GM12878 (cell line): ENCODE results near the gene CYB5D1. TPM values are rescaled to one million over a fixed set of nuclear protein-coding genes. Genes with fewer than 3 reads are reported as not detected.
A peak's percentile ranks its signal among the peaks of the same experiment; 100 is the strongest.

Experiments used
- ATAC-seq: fragments of 200-7000 bp; cut with Tn5 transposase; 3 replicates; pipeline ENCODE4 v1.9.1; 2020; ENCODE audit warnings: mild to moderate bottlenecking, moderate library complexity
- BruUV-seq: library from RNA; stranded (reverse); fragments of 400-500 nt; replicated peaks from 2 replicates; lab custom pipeline; 2021; lab: Mats Ljungman, UMichigan
- CTCF ChIA-PET: fragments of 300-600 bp; sonication (Branson Sonifier 250); formaldehyde crosslinking; extraction: SDS; loops from one replicate; lab custom pipeline; 2021; ENCODE audit warnings: inconsistent platforms; lab: Yijun Ruan, JAX
- POLR2A ChIA-PET: fragments of 350-600 bp; formaldehyde crosslinking; extraction: SDS; loops from one replicate; lab custom pipeline; 2021; ENCODE audit warnings: inconsistent platforms; lab: Charles Lee
- RAD21 ChIA-PET: fragments of 300-600 bp; sonication (Branson Sonifier 250); formaldehyde crosslinking; loops from one replicate; lab custom pipeline; 2023; ENCODE audit warnings: antibody characterized with exemption; ENCODE audit not compliant: unreplicated experiment; lab: Charles Lee
- SMC1A ChIA-PET: fragments of 300-600 bp; sonication (Branson Sonifier 250); formaldehyde crosslinking; loops from one replicate; lab custom pipeline; 2023; ENCODE audit not compliant: unreplicated experiment, uncharacterized antibody; lab: Charles Lee
- DNase-seq: peaks from one replicate; pipeline ENCODE4 v3.0.0-alpha.2; 2011; ENCODE audit warnings: low read depth, low spot score
- FAIRE-seq: peaks from 3 replicates; lab custom pipeline; 2011; peaks lifted over from hg19 to GRCh38; lab: Jason Lieb, UNC
- H2AFZ ChIP-seq: 2 replicates; pipeline ENCODE4 v1.6.0; 2011; ENCODE audit warnings: low read depth, low read length, control low read depth; ENCODE audit not compliant: control insufficient read depth
- H3K27ac ChIP-seq: 2 replicates; pipeline ENCODE4 v1.5.1; 2011; ENCODE audit warnings: control low read depth; ENCODE audit not compliant: control insufficient read depth, insufficient read depth
- H3K27me3 ChIP-seq, 2 experiments: replicated peaks in 1 of 2; 2 replicates each; pipeline versions ENCODE4 v1.6.0 to v1.6.1; 2011; ENCODE audit warnings: low read length in 1 of 2; ENCODE audit not compliant: control insufficient read depth in 2 of 2, insufficient read depth in 2 of 2
- H3K36me3 ChIP-seq, 2 experiments: 2 replicates each; pipeline ENCODE4 v1.5.1; 2011; ENCODE audit warnings: low read length in 1 of 2; ENCODE audit not compliant: control insufficient read depth in 2 of 2, insufficient read depth in 2 of 2
- H3K4me1 ChIP-seq: 2 replicates; pipeline ENCODE4 v1.6.1; 2011; ENCODE audit warnings: mild to moderate bottlenecking, low read length, moderate library complexity, mixed read lengths; ENCODE audit not compliant: control insufficient read depth, insufficient read depth
- H3K4me2 ChIP-seq: 2 replicates; pipeline ENCODE4 v1.6.0; 2011; ENCODE audit warnings: control low read depth; ENCODE audit not compliant: control insufficient read depth, insufficient read depth
- H3K4me3 ChIP-seq: fragments of 200-600 bp; sonication (generic); 2 replicates; pipeline ENCODE4 v1.5.1; 2016
- H3K79me2 ChIP-seq: 2 replicates; pipeline ENCODE4 v1.6.0; 2011; ENCODE audit warnings: low read length; ENCODE audit not compliant: control insufficient read depth, insufficient read depth
- H3K9ac ChIP-seq: 2 replicates; pipeline ENCODE4 v1.8.0; 2011; ENCODE audit warnings: low read length, control low read depth, mixed read lengths; ENCODE audit not compliant: control insufficient read depth, insufficient read depth
- H3K9me3 ChIP-seq: replicated peaks from 3 replicates; pipeline ENCODE4 v1.5.1; 2011; ENCODE audit warnings: mild to moderate bottlenecking, low read length; ENCODE audit not compliant: control insufficient read depth, insufficient read depth
- H4K20me1 ChIP-seq: 2 replicates; pipeline ENCODE4 v1.6.0; 2011; ENCODE audit not compliant: control insufficient read depth, insufficient read depth
- BMI1 ChIP-seq: fragments of 450-650 bp; IDR thresholded peaks from 2 replicates; pipeline ENCODE4 v1.6.1; 2016; ENCODE audit warnings: mild to moderate bottlenecking, moderate library complexity, borderline replicate concordance
- CBX3 ChIP-seq: fragments of 200-600 bp; sonication (generic); IDR thresholded peaks from 2 replicates; pipeline ENCODE4 v1.6.1; 2016; ENCODE audit warnings: low read depth, borderline replicate concordance
- HDAC2 ChIP-seq: fragments of 200-600 bp; sonication (generic); IDR thresholded peaks from 2 replicates; pipeline ENCODE4 v1.6.1; 2017
- IKZF2 ChIP-seq, 2 experiments: fragments of 450-650 bp; IDR thresholded peaks; 2 replicates each; pipeline ENCODE4 v1.6.1; 2017; ENCODE audit warnings: mild to moderate bottlenecking in 2 of 2, moderate library complexity in 2 of 2
- NFYB ChIP-seq: IDR thresholded peaks from 2 replicates; pipeline ENCODE4 v1.6.1; 2011; ENCODE audit warnings: low read depth, mild to moderate bottlenecking, low read length, improper control_type of control experiment, moderate library complexity; ENCODE audit not compliant: insufficient read depth
- RAD21 ChIP-seq: IDR thresholded peaks from 2 replicates; pipeline ENCODE4 v1.6.1; 2011; ENCODE audit warnings: mild to moderate bottlenecking, low read depth, low read length, moderate library complexity; ENCODE audit not compliant: insufficient read depth
- WGBS: methylation state at CpG from one replicate; pipeline ENCODE4 v1.1.6; 2016; ENCODE audit warnings: low lambda C conversion rate; ENCODE audit not compliant: insufficient replicate concordance, insufficient coverage; ENCODE audit errors: missing lambda C conversion rate; 5-methylcytosine and 5-hydroxymethylcytosine counted together
- in situ Hi-C: fragments of 300-500 bp; cut with MboI; formaldehyde crosslinking; loops from 9 replicates; pipeline ENCODE4 v1.14.3; 2018; ENCODE audit warnings: mixed read lengths
- intact Hi-C: fragments of 100-400 bp; cut with micrococcal nuclease; formaldehyde crosslinking; loops from one replicate; pipeline ENCODE4 v1.14.2; 2022; ENCODE audit not compliant: unreplicated experiment
- polyA plus RNA-seq, 11 experiments: library from polyadenylated mRNA; depleted of rRNA in 4 of 11; unstranded in 6 of 11; stranded (reverse) in 5 of 11; fragments of >200 nt; fragmentation: Nextera tagmentation in 4 of 11; fragmentation: Illumina TruSeq in 1 of 11; extraction: Ambion mirVana in 4 of 11; extraction: Trizol in 1 of 11; gene quantifications; 1 replicate in 1 of 11; 2 replicates in 10 of 11; pipeline versions ENCODE4 v1.2.1 to v1.2.3, GENCODE V29; 2011 to 2016; ENCODE audit warnings: inconsistent platforms in 2 of 11, missing spikeins in 2 of 11, low read depth in 1 of 11
- total RNA-seq, 4 experiments: library from RNA; depleted of rRNA in 3 of 4; stranded (reverse); fragments of >200 nt in 3 of 4; fragmentation: Illumina TruSeq in 1 of 4; extraction: Trizol in 1 of 4; gene quantifications; 2 replicates each; pipeline versions ENCODE4 v1.2.1 to v1.2.3, GENCODE V29; 2013 to 2021
- TF ChIP-seq, protein P1 (sequence below): fragments of 450-650 bp; IDR thresholded peaks from 2 replicates; pipeline ENCODE4 v1.6.1; 2016; ENCODE audit warnings: mild to moderate bottlenecking
- TF ChIP-seq, protein P2 (sequence below): IDR thresholded peaks from 2 replicates; pipeline ENCODE4 v1.6.1; 2012; ENCODE audit warnings: mild to moderate bottlenecking, low read depth, low read length
- TF ChIP-seq, protein P3 (sequence below): IDR thresholded peaks from 2 replicates; pipeline ENCODE4 v1.6.1; 2012; ENCODE audit warnings: low read length, inconsistent platforms
- TF ChIP-seq, protein P4 (sequence below): fragments of 450-650 bp; formaldehyde crosslinking; IDR thresholded peaks from 2 replicates; pipeline ENCODE4 v1.5.0; 2022; ENCODE audit warnings: mild to moderate bottlenecking, missing genetic modification characterization

CYB5D1 gene
- total and polyA plus RNA-seq, 10 of the 15 experiments (the other 5 are each of a cell fraction or from before 2014, with no cell fraction given), result 1.6 to 8.7 (median 6.4) TPM

DNA sequence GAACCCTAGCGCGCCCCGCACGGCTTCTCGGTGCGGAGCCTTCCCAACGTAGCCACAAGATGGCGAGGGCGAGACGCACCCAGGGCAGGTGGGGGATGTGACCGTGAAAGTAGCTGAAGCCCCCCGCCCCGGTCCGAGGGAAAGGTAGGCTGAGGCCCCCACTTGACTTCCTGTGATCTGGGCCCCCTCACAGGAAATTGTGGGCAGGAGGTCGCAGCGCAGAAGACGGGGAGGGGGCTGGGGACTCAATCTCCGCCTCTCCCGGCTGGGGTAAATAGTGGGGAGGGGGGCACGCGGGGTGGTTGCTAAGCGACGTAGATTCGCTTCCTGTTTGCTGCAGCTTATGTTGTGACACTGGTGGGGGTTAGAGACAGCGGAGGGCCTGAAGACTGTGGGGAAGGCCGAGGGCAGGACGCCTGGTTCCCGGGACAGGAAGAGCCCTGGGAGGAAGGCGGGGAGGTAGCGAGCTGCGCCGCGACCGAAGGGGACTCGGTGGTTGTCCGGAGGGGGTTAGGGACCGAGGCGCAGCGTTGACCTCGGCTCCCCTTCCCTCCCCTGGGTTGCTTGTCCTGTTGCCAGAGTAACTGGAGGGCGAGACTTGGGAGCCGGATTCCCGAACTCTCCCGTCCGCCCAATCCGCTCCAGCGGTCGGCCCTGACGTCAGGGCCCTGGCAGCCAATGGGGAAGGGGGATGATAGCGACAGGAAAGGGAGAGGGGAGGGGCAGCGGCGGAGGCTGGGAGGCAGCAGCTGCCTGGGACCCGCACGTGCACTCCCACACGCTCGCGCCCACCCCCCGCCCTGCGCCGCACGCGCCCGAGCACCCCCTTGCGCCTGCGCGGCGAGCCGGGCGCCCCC lies 22.6 kb upstream of the CYB5D1 start:
- peaks cover 0 to 1% of the 10 kb centered on the region in 2 experiments; a peak in 1 of 4 replicates for H3K27me3 ChIP-seq
- 2% methylated on average over 66 of the region's 69 CpGs for whole genome bisulfite sequencing
- peak; percentile 60 for ATAC-seq
- H2AFZ ChIP-seq, result peak overlapping the region; percentile 83
- SMC1A ChIA-PET, result interaction anchor here (0.6 to 3.3 kb wide), 8 partner anchors 10 to 104 kb away, joined by 3 to 22 read pairs (median 6); partner anchors contain the start of genes CNTROB, NAA38 and TRAPPC1
- H4K20me1 ChIP-seq, result no peaks in the 10 kb centered on the region; the same call in 1 of the 2 replicates
- intact Hi-C loops (loop anchor here (1.0 kb wide), 2 partner anchors 9 to 16 kb away; no protein-coding TSS in a partner anchor), in situ Hi-C loops (no loop called here)
- peaks cover 0 to 2% of the 10 kb centered on the region in 2 experiments; a peak in 1 of 4 replicates for H3K36me3 ChIP-seq
- POLR2A ChIA-PET, result interaction anchor here (0.6 to 4.9 kb wide), 10 partner anchors 8 to 460 kb away, joined by 3 to 49 read pairs (median 5); partner anchors contain the start of genes CYB5D1, NAA38, RNF227 and SLC25A35
- peak overlapping the region; percentile 76 for H3K27ac ChIP-seq
- RAD21 ChIA-PET, result interaction anchor here (0.8 to 5.4 kb wide), 8 partner anchors 9 to 92 kb away, joined by 3 to 44 read pairs (median 4); partner anchors contain the start of genes CYB5D1, NAA38 and TMEM88
- peak overlapping the region; percentile 100 for H3K4me3 ChIP-seq
- BruUV-seq, result no TSS peak
- peak overlapping the region; percentile 81 for H3K9ac ChIP-seq
- peaks cover 21% of the 10 kb centered on the region for H3K4me1 ChIP-seq
- no peaks in the 10 kb centered on the region for H3K9me3 ChIP-seq
- H3K79me2 ChIP-seq, result peaks cover 31% of the 10 kb centered on the region
- FAIRE-seq, result peak; percentile 99
- CTCF ChIA-PET, result interaction anchor here (0.6 to 5.9 kb wide), 20 partner anchors 11 to 480 kb away, joined by 3 to 57 read pairs (median 5); partner anchors contain the start of genes CYB5D1, NAA38, TMEM95 and TP53
- peak overlapping the region; percentile 91 for H3K4me2 ChIP-seq
- DNase-seq, result peak; percentile 90
- TF ChIP-seq CBX3 (no peak), BMI1 (peak; percentile 90), NFYB (peak; percentile 75; the same call in 1 of the 2 replicates), HDAC2 (no peak), RAD21 (peak; percentile 78), IKZF2 (IDR thresholded peaks at IDR 0.05) (peak; percentile 85 to 87)
- TF ChIP-seq, protein P1, sequence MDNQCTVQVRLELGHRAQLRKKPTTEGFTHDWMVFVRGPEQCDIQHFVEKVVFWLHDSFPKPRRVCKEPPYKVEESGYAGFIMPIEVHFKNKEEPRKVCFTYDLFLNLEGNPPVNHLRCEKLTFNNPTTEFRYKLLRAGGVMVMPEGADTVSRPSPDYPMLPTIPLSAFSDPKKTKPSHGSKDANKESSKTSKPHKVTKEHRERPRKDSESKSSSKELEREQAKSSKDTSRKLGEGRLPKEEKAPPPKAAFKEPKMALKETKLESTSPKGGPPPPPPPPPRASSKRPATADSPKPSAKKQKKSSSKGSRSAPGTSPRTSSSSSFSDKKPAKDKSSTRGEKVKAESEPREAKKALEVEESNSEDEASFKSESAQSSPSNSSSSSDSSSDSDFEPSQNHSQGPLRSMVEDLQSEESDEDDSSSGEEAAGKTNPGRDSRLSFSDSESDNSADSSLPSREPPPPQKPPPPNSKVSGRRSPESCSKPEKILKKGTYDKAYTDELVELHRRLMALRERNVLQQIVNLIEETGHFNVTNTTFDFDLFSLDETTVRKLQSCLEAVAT, result 0 out of 2 replicates have a peak, but pooled peaks have one; percentile 55
- TF ChIP-seq, protein P2, sequence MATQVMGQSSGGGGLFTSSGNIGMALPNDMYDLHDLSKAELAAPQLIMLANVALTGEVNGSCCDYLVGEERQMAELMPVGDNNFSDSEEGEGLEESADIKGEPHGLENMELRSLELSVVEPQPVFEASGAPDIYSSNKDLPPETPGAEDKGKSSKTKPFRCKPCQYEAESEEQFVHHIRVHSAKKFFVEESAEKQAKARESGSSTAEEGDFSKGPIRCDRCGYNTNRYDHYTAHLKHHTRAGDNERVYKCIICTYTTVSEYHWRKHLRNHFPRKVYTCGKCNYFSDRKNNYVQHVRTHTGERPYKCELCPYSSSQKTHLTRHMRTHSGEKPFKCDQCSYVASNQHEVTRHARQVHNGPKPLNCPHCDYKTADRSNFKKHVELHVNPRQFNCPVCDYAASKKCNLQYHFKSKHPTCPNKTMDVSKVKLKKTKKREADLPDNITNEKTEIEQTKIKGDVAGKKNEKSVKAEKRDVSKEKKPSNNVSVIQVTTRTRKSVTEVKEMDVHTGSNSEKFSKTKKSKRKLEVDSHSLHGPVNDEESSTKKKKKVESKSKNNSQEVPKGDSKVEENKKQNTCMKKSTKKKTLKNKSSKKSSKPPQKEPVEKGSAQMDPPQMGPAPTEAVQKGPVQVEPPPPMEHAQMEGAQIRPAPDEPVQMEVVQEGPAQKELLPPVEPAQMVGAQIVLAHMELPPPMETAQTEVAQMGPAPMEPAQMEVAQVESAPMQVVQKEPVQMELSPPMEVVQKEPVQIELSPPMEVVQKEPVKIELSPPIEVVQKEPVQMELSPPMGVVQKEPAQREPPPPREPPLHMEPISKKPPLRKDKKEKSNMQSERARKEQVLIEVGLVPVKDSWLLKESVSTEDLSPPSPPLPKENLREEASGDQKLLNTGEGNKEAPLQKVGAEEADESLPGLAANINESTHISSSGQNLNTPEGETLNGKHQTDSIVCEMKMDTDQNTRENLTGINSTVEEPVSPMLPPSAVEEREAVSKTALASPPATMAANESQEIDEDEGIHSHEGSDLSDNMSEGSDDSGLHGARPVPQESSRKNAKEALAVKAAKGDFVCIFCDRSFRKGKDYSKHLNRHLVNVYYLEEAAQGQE, result no peak
- TF ChIP-seq, protein P3, sequence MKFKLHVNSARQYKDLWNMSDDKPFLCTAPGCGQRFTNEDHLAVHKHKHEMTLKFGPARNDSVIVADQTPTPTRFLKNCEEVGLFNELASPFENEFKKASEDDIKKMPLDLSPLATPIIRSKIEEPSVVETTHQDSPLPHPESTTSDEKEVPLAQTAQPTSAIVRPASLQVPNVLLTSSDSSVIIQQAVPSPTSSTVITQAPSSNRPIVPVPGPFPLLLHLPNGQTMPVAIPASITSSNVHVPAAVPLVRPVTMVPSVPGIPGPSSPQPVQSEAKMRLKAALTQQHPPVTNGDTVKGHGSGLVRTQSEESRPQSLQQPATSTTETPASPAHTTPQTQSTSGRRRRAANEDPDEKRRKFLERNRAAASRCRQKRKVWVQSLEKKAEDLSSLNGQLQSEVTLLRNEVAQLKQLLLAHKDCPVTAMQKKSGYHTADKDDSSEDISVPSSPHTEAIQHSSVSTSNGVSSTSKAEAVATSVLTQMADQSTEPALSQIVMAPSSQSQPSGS, result no peak
- TF ChIP-seq, protein P4, sequence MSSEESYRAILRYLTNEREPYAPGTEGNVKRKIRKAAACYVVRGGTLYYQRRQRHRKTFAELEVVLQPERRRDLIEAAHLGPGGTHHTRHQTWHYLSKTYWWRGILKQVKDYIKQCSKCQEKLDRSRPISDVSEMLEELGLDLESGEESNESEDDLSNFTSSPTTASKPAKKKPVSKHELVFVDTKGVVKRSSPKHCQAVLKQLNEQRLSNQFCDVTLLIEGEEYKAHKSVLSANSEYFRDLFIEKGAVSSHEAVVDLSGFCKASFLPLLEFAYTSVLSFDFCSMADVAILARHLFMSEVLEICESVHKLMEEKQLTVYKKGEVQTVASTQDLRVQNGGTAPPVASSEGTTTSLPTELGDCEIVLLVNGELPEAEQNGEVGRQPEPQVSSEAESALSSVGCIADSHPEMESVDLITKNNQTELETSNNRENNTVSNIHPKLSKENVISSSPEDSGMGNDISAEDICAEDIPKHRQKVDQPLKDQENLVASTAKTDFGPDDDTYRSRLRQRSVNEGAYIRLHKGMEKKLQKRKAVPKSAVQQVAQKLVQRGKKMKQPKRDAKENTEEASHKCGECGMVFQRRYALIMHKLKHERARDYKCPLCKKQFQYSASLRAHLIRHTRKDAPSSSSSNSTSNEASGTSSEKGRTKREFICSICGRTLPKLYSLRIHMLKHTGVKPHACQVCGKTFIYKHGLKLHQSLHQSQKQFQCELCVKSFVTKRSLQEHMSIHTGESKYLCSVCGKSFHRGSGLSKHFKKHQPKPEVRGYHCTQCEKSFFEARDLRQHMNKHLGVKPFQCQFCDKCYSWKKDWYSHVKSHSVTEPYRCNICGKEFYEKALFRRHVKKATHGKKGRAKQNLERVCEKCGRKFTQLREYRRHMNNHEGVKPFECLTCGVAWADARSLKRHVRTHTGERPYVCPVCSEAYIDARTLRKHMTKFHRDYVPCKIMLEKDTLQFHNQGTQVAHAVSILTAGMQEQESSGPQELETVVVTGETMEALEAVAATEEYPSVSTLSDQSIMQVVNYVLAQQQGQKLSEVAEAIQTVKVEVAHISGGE (CRISPR knock-in tag), result no peak
